ENCODE results near the gene KCNC1. TPM values are rescaled to one million over a fixed set of nuclear protein-coding genes. Genes with fewer than 3 reads are reported as not detected.

The KCNC1 gene
- total RNA-seq, 1 donor from 2014 or later = not detected

GRCh38 chr11:17821648-17822400 is 87.2 kb downstream of the KCNC1 start:
- no peak for DNase-seq (ENCODE audit: low spot score)

GRCh38 chr11:17822401-17822781 is 87.8 kb downstream of the KCNC1 start:
- no peak for DNase-seq (ENCODE audit: low spot score)

- no peak for DNase-seq (ENCODE audit: low spot score)
These were observed 92.4 kb downstream of the KCNC1 start for GRCh38 chr11:17827006-17827405.

- DNase-seq (ENCODE audit: low spot score) = no peak
These were observed 93.8 kb downstream of the KCNC1 start for GRCh38 chr11:17828311-17828751.

- no peak for DNase-seq (ENCODE audit: low spot score)
These were observed 96.6 kb downstream of the KCNC1 start for GRCh38 chr11:17831228-17831627.

- no peak for DNase-seq (ENCODE audit: low spot score)
These were observed 97.3 kb downstream of the KCNC1 start for GRCh38 chr11:17831883-17832282.

Other genes starting within 250 kb of the KCNC1 start
- 14.3 TPM for gene USH1C, start 190.4 kb upstream of the KCNC1 start, total RNA-seq
- 0.31 TPM for gene OTOG, start 187.5 kb upstream of the KCNC1 start, total RNA-seq
- gene MYOD1, start 15.2 kb upstream of the KCNC1 start, total RNA-seq = not detected